ENCODE results near the gene ADRB2.

Gene ADRB2

GRCh38 chr5:148848393-148849031 is 22.1 kb downstream of the ADRB2 start:
- Histone ChIP-seq H3K4me1 (ENCODE audit: control insufficient read depth, low read depth, low read length) (no peaks in the 10 kb centered on the region), H3K27ac (ENCODE audit: low read length) (no peak overlapping the region), H3K27me3 (ENCODE audit: control insufficient read depth, insufficient read depth, low read length) (no peaks in the 10 kb centered on the region), H3K36me3 (ENCODE audit: control insufficient read depth, low read depth, low read length) (no peaks in the 10 kb centered on the region), H3K9me3 (ENCODE audit: control insufficient read depth, low read depth, low read length) (no peaks in the 10 kb centered on the region), H3K9ac (ENCODE audit: low read length) (no peak overlapping the region), H3K4me3 (ENCODE audit: low read length) (no peak overlapping the region)

GRCh38 chr5:148849461-148849860 is 23.1 kb downstream of the ADRB2 start:
- H3K4me1 ChIP-seq (ENCODE audit: control insufficient read depth, low read depth, low read length) = no peaks in the 10 kb centered on the region
- no peak overlapping the region for H3K4me3 ChIP-seq (ENCODE audit: low read length)
- H3K36me3 ChIP-seq (ENCODE audit: control insufficient read depth, low read depth, low read length) = no peaks in the 10 kb centered on the region
- no peak overlapping the region for H3K9ac ChIP-seq (ENCODE audit: low read length)
- no peak overlapping the region for H3K27ac ChIP-seq (ENCODE audit: low read length)
- no peaks in the 10 kb centered on the region for H3K27me3 ChIP-seq (ENCODE audit: control insufficient read depth, insufficient read depth, low read length)
- no peaks in the 10 kb centered on the region for H3K9me3 ChIP-seq (ENCODE audit: control insufficient read depth, low read depth, low read length)

GRCh38 chr5:148850836-148851235 is 24.4 kb downstream of the ADRB2 start:
- Histone ChIP-seq H3K4me3 (ENCODE audit: low read length) (no peak overlapping the region), H3K9ac (ENCODE audit: low read length) (no peak overlapping the region), H3K27me3 (ENCODE audit: control insufficient read depth, insufficient read depth, low read length) (no peaks in the 10 kb centered on the region), H3K27ac (ENCODE audit: low read length) (no peak overlapping the region), H3K36me3 (ENCODE audit: control insufficient read depth, low read depth, low read length) (no peaks in the 10 kb centered on the region), H3K9me3 (ENCODE audit: control insufficient read depth, low read depth, low read length) (no peaks in the 10 kb centered on the region), H3K4me1 (ENCODE audit: control insufficient read depth, low read depth, low read length) (no peaks in the 10 kb centered on the region)

- no peaks in the 10 kb centered on the region for H3K9me3 ChIP-seq (ENCODE audit: control insufficient read depth, low read depth, low read length)
- H3K4me1 ChIP-seq (ENCODE audit: control insufficient read depth, low read depth, low read length) = no peaks in the 10 kb centered on the region
- no peak overlapping the region for H3K9ac ChIP-seq (ENCODE audit: low read length)
- no peak overlapping the region for H3K4me3 ChIP-seq (ENCODE audit: low read length)
- H3K36me3 ChIP-seq (ENCODE audit: control insufficient read depth, low read depth, low read length) = no peaks in the 10 kb centered on the region
- no peak overlapping the region for H3K27ac ChIP-seq (ENCODE audit: low read length)
- H3K27me3 ChIP-seq (ENCODE audit: control insufficient read depth, insufficient read depth, low read length) = no peaks in the 10 kb centered on the region
These were observed 27.5 kb downstream of the ADRB2 start for GRCh38 chr5:148853868-148854267.

GRCh38 chr5:148855249-148856008 is 29.0 kb downstream of the ADRB2 start:
- H3K27me3 ChIP-seq (ENCODE audit: control insufficient read depth, insufficient read depth, low read length) = no peaks in the 10 kb centered on the region
- no peak overlapping the region for H3K9ac ChIP-seq (ENCODE audit: low read length)
- H3K4me3 ChIP-seq (ENCODE audit: low read length) = no peak overlapping the region
- H3K36me3 ChIP-seq (ENCODE audit: control insufficient read depth, low read depth, low read length) = no peaks in the 10 kb centered on the region
- H3K4me1 ChIP-seq (ENCODE audit: control insufficient read depth, low read depth, low read length) = no peaks in the 10 kb centered on the region
- H3K27ac ChIP-seq (ENCODE audit: low read length) = no peak overlapping the region
- H3K9me3 ChIP-seq (ENCODE audit: control insufficient read depth, low read depth, low read length) = no peaks in the 10 kb centered on the region

GRCh38 chr5:148856009-148856367 is 29.6 kb downstream of the ADRB2 start:
- H3K9ac ChIP-seq (ENCODE audit: low read length) = no peak overlapping the region
- H3K4me1 ChIP-seq (ENCODE audit: control insufficient read depth, low read depth, low read length) = no peaks in the 10 kb centered on the region
- no peaks in the 10 kb centered on the region for H3K27me3 ChIP-seq (ENCODE audit: control insufficient read depth, insufficient read depth, low read length)
- no peak overlapping the region for H3K4me3 ChIP-seq (ENCODE audit: low read length)
- H3K9me3 ChIP-seq (ENCODE audit: control insufficient read depth, low read depth, low read length) = no peaks in the 10 kb centered on the region
- no peak overlapping the region for H3K27ac ChIP-seq (ENCODE audit: low read length)
- no peaks in the 10 kb centered on the region for H3K36me3 ChIP-seq (ENCODE audit: control insufficient read depth, low read depth, low read length)

GRCh38 chr5:148856424-148856823 is 30.0 kb downstream of the ADRB2 start:
- no peak overlapping the region for H3K27ac ChIP-seq (ENCODE audit: low read length)

GRCh38 chr5:148857474-148857873 is 31.1 kb downstream of the ADRB2 start:
- no peaks in the 10 kb centered on the region for H3K4me1 ChIP-seq (ENCODE audit: control insufficient read depth, low read depth, low read length)
- no peaks in the 10 kb centered on the region for H3K9me3 ChIP-seq (ENCODE audit: control insufficient read depth, low read depth, low read length)
- no peak overlapping the region for H3K27ac ChIP-seq (ENCODE audit: low read length)
- H3K27me3 ChIP-seq (ENCODE audit: control insufficient read depth, insufficient read depth, low read length) = no peaks in the 10 kb centered on the region
- H3K4me3 ChIP-seq (ENCODE audit: low read length) = no peak overlapping the region
- H3K36me3 ChIP-seq (ENCODE audit: control insufficient read depth, low read depth, low read length) = no peaks in the 10 kb centered on the region
- H3K9ac ChIP-seq (ENCODE audit: low read length) = no peak overlapping the region

More at GRCh38 chr5:148856424-148856823, 30.0 kb downstream of the ADRB2 start:
- no peaks in the 10 kb centered on the region for H3K4me1 ChIP-seq (ENCODE audit: control insufficient read depth, low read depth, low read length)
- H3K9me3 ChIP-seq (ENCODE audit: control insufficient read depth, low read depth, low read length) = no peaks in the 10 kb centered on the region
- H3K36me3 ChIP-seq (ENCODE audit: control insufficient read depth, low read depth, low read length) = no peaks in the 10 kb centered on the region
- no peak overlapping the region for H3K9ac ChIP-seq (ENCODE audit: low read length)
- no peaks in the 10 kb centered on the region for H3K27me3 ChIP-seq (ENCODE audit: control insufficient read depth, insufficient read depth, low read length)
- no peak overlapping the region for H3K4me3 ChIP-seq (ENCODE audit: low read length)

- Histone ChIP-seq H3K4me3 (ENCODE audit: low read length) (no peak overlapping the region), H3K27ac (ENCODE audit: low read length) (no peak overlapping the region), H3K27me3 (ENCODE audit: control insufficient read depth, insufficient read depth, low read length) (no peaks in the 10 kb centered on the region), H3K9me3 (ENCODE audit: control insufficient read depth, low read depth, low read length) (no peaks in the 10 kb centered on the region), H3K4me1 (ENCODE audit: control insufficient read depth, low read depth, low read length) (no peaks in the 10 kb centered on the region), H3K9ac (ENCODE audit: low read length) (no peak overlapping the region), H3K36me3 (ENCODE audit: control insufficient read depth, low read depth, low read length) (no peaks in the 10 kb centered on the region)
These were observed 31.7 kb downstream of the ADRB2 start for GRCh38 chr5:148858106-148858505.

- no peaks in the 10 kb centered on the region for H3K27me3 ChIP-seq (ENCODE audit: control insufficient read depth, insufficient read depth, low read length)
- no peak overlapping the region for H3K9ac ChIP-seq (ENCODE audit: low read length)
- no peaks in the 10 kb centered on the region for H3K36me3 ChIP-seq (ENCODE audit: control insufficient read depth, low read depth, low read length)
- no peaks in the 10 kb centered on the region for H3K9me3 ChIP-seq (ENCODE audit: control insufficient read depth, low read depth, low read length)
- H3K4me1 ChIP-seq (ENCODE audit: control insufficient read depth, low read depth, low read length) = no peaks in the 10 kb centered on the region
- H3K4me3 ChIP-seq (ENCODE audit: low read length) = no peak overlapping the region
- H3K27ac ChIP-seq (ENCODE audit: low read length) = no peak overlapping the region
These were observed 32.1 kb downstream of the ADRB2 start for GRCh38 chr5:148858547-148858946.

GRCh38 chr5:148859703-148860102 is 33.3 kb downstream of the ADRB2 start:
- no peaks in the 10 kb centered on the region for H3K9me3 ChIP-seq (ENCODE audit: control insufficient read depth, low read depth, low read length)
- no peaks in the 10 kb centered on the region for H3K27me3 ChIP-seq (ENCODE audit: control insufficient read depth, insufficient read depth, low read length)
- H3K4me1 ChIP-seq (ENCODE audit: control insufficient read depth, low read depth, low read length) = no peaks in the 10 kb centered on the region
- H3K27ac ChIP-seq (ENCODE audit: low read length) = no peak overlapping the region
- no peak overlapping the region for H3K9ac ChIP-seq (ENCODE audit: low read length)
- H3K36me3 ChIP-seq (ENCODE audit: control insufficient read depth, low read depth, low read length) = no peaks in the 10 kb centered on the region
- no peak overlapping the region for H3K4me3 ChIP-seq (ENCODE audit: low read length)

GRCh38 chr5:148860599-148860998 is 34.2 kb downstream of the ADRB2 start:
- no peaks in the 10 kb centered on the region for H3K4me1 ChIP-seq (ENCODE audit: control insufficient read depth, low read depth, low read length)
- H3K9me3 ChIP-seq (ENCODE audit: control insufficient read depth, low read depth, low read length) = no peaks in the 10 kb centered on the region
- no peak overlapping the region for H3K9ac ChIP-seq (ENCODE audit: low read length)
- H3K27me3 ChIP-seq (ENCODE audit: control insufficient read depth, insufficient read depth, low read length) = no peaks in the 10 kb centered on the region
- H3K36me3 ChIP-seq (ENCODE audit: control insufficient read depth, low read depth, low read length) = no peaks in the 10 kb centered on the region
- H3K27ac ChIP-seq (ENCODE audit: low read length) = no peak overlapping the region
- H3K4me3 ChIP-seq (ENCODE audit: low read length) = no peak overlapping the region

Measured in iPS-18a (cell line).